ENCODE results near the gene OTUB2.

- TF ChIP-seq GABPA (IDR thresholded peaks at IDR 0.05; ENCODE audit: low read depth) = no peak
- no peak for TF ChIP-seq CHD2 (IDR thresholded peaks at IDR 0.05; ENCODE audit: low read length, partially characterized antibody)
- no peak for TF ChIP-seq TCF12 (IDR thresholded peaks at IDR 0.05)
Observed at GRCh38 chr14:93998871-93999403, 27.2 kb upstream of the OTUB2 start.
